Hepatic stellate cell (primary cell): ENCODE data around the gene ANKH.

Experiments used
- DNase-seq: peaks from one replicate; pipeline ENCODE4 v3.0.0; 2011; ENCODE audit warnings: low spot score

Gene ANKH

GRCh38 chr5:14685757-14686156 lies 185.8 kb downstream of the ANKH start:
- DNase-seq = peak; percentile 60

GRCh38 chr5:14684757-14685156 lies 186.8 kb downstream of the ANKH start:
- DNase-seq = no peak

GRCh38 chr5:14683906-14684455 lies 187.6 kb downstream of the ANKH start:
- DNase-seq = no peak

- DNase-seq = no peak
Observed at GRCh38 chr5:14681236-14681752, 190.3 kb downstream of the ANKH start.

GRCh38 chr5:14679595-14679994 lies 192.0 kb downstream of the ANKH start:
- DNase-seq = no peak

- DNase-seq = no peak
Observed at GRCh38 chr5:14678773-14679334, 192.7 kb downstream of the ANKH start.

- DNase-seq = peak; percentile 39
Observed at GRCh38 chr5:14676320-14676719, 195.3 kb downstream of the ANKH start.

GRCh38 chr5:14675865-14676300 lies 195.7 kb downstream of the ANKH start:
- no peak for DNase-seq

GRCh38 chr5:14674983-14675854 lies 196.4 kb downstream of the ANKH start:
- no peak for DNase-seq

GRCh38 chr5:14673443-14673842 lies 198.1 kb downstream of the ANKH start:
- no peak for DNase-seq

GRCh38 chr5:14672484-14673394 lies 198.8 kb downstream of the ANKH start:
- no peak for DNase-seq

GRCh38 chr5:14672082-14672481 lies 199.5 kb downstream of the ANKH start:
- no peak for DNase-seq

- DNase-seq = no peak
Observed at GRCh38 chr5:14671414-14671813, 200.2 kb downstream of the ANKH start.

GRCh38 chr5:14669975-14670374 lies 201.6 kb downstream of the ANKH start:
- DNase-seq = no peak

GRCh38 chr5:14669415-14669814 lies 202.2 kb downstream of the ANKH start:
- no peak for DNase-seq

GRCh38 chr5:14668181-14668591 lies 203.4 kb downstream of the ANKH start:
- DNase-seq = no peak

- no peak for DNase-seq
Observed at GRCh38 chr5:14667770-14668169, 203.8 kb downstream of the ANKH start.

GRCh38 chr5:14667290-14667689 lies 204.3 kb downstream of the ANKH start:
- DNase-seq = no peak

- no peak for DNase-seq
Observed at GRCh38 chr5:14666357-14666756, 205.2 kb downstream of the ANKH start.

- no peak for DNase-seq
Observed at GRCh38 chr5:14665949-14666348, 205.6 kb downstream of the ANKH start.

GRCh38 chr5:14665101-14665822 lies 206.3 kb downstream of the ANKH start:
- no peak for DNase-seq
